Subcutaneous adipose tissue (tissue), 4 donors: ENCODE data around the gene DLG2. TPM values are rescaled to one million over a fixed set of nuclear protein-coding genes. Genes with fewer than 3 reads are reported as not detected.

Experiments used
- CTCF ChIP-seq: fragments of 450-650 bp; IDR thresholded peaks from one replicate; pipeline ENCODE4 v1.5.1; 2016; ENCODE audit warnings: low read depth, mild to moderate bottlenecking, control low read depth, antibody characterized with exemption, moderate library complexity
- total RNA-seq, 4 donors: library from RNA; depleted of rRNA; stranded (reverse); fragments of >200 nt; gene quantifications; one replicate each; pipeline ENCODE4 v1.1.0, GENCODE V29; 2016

Gene DLG2
- total RNA-seq, 4 donors from 2014 or later, result 3.6 to 7.0 (median 6.1) TPM

- TF ChIP-seq CTCF, result no peak
These were observed 1920.6 kb downstream of the DLG2 start for GRCh38 chr11:83706566-83706965.

GRCh38 chr11:83702796-83703195 lies 1924.3 kb downstream of the DLG2 start:
- TF ChIP-seq CTCF, result no peak

GRCh38 chr11:83697518-83697917 lies 1929.6 kb downstream of the DLG2 start:
- TF ChIP-seq CTCF, result no peak

- TF ChIP-seq CTCF, result no peak
These were observed 1932.1 kb downstream of the DLG2 start for GRCh38 chr11:83695046-83695445.

- TF ChIP-seq CTCF, result no peak
These were observed 1932.8 kb downstream of the DLG2 start for GRCh38 chr11:83694191-83694910.

GRCh38 chr11:83693306-83693992 lies 1933.7 kb downstream of the DLG2 start:
- no peak for TF ChIP-seq CTCF

- TF ChIP-seq CTCF, result no peak
These were observed 1934.5 kb downstream of the DLG2 start for GRCh38 chr11:83692675-83693074.
